GM10248 (cell line): ENCODE data around the gene HOXB13.

Source experiments
- CTCF ChIA-PET: fragments of 300-600 bp; sonication (Branson Sonifier 250); formaldehyde crosslinking; extraction: SDS; loops from one replicate; lab custom pipeline; 2021; ENCODE audit warnings: antibody characterized with exemption; lab: Yijun Ruan, JAX
- POLR2A ChIA-PET: fragments of 350-650 bp; sonication (Branson Sonifier 250); formaldehyde crosslinking; extraction: SDS; loops from one replicate; lab custom pipeline; 2020; ENCODE audit warnings: antibody characterized with exemption; lab: Yijun Ruan, JAX
- DNase-seq: peaks from one replicate; pipeline ENCODE4 v3.0.0; 2012; ENCODE audit errors: extremely low spot score
- TF ChIP-seq, protein P1 (sequence below): IDR thresholded peaks from 2 replicates; pipeline ENCODE4 v1.5.1; 2012; ENCODE audit warnings: mild to moderate bottlenecking, low read depth; ENCODE audit errors: extremely low read depth, missing control alignments, control extremely low read depth

The HOXB13 gene

DNA sequence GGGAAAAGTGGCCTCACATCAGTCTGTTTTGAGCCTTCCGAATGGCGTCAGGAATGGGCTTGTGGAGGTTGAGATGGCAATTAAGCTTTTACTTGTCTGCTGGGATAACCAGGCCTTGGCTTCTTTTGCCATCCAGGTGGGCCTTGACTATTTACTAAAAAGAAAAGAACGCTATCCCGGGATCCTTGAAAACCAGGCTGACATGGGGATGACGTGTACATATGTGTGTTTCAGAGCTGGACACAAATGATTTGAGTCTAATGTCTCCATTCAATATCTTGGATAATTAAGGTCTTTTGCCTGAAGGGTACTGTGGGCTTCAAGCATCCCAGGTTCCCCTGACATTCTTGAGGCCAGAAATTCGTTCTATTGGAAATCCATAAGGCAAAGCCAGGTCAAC, 32.6 kb upstream of the HOXB13 start:
- ChIA-PET CTCF (interaction anchor here (1.2 to 1.6 kb wide), 2 partner anchors 37 to 272 kb away, joined by 3 to 4 read pairs; no protein-coding TSS in a partner anchor), POLR2A (no interaction called here)
- TF ChIP-seq, protein P1, sequence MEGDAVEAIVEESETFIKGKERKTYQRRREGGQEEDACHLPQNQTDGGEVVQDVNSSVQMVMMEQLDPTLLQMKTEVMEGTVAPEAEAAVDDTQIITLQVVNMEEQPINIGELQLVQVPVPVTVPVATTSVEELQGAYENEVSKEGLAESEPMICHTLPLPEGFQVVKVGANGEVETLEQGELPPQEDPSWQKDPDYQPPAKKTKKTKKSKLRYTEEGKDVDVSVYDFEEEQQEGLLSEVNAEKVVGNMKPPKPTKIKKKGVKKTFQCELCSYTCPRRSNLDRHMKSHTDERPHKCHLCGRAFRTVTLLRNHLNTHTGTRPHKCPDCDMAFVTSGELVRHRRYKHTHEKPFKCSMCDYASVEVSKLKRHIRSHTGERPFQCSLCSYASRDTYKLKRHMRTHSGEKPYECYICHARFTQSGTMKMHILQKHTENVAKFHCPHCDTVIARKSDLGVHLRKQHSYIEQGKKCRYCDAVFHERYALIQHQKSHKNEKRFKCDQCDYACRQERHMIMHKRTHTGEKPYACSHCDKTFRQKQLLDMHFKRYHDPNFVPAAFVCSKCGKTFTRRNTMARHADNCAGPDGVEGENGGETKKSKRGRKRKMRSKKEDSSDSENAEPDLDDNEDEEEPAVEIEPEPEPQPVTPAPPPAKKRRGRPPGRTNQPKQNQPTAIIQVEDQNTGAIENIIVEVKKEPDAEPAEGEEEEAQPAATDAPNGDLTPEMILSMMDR = no peak
- DNase-seq = peak; percentile 4

DNA sequence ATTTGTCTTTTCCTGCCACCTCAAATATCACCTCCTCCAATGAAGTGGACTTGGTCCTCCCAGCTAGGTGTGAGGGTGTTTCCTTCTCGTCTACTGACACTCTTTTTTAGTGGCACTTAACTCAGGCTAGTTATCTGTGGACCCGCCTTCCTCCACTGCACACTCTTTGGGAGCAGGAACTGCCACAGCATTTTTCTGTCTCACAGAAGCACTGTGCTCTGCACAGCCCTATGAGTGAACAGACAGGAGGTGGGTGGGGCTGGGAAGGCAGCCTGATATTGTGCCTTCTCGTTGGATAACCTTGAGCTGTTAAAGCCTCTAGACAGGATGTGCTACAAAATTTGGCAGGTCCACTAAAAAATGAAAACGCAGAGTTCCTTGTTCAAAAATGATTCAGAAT, 31.9 kb upstream of the HOXB13 start:
- TF ChIP-seq, protein P1 = no peak
- POLR2A ChIA-PET = no interaction called here
- no peak for DNase-seq
- CTCF ChIA-PET = interaction anchor here (1.2 to 1.6 kb wide), 2 partner anchors 36 to 272 kb away, joined by 3 to 4 read pairs; no protein-coding TSS in a partner anchor

DNA sequence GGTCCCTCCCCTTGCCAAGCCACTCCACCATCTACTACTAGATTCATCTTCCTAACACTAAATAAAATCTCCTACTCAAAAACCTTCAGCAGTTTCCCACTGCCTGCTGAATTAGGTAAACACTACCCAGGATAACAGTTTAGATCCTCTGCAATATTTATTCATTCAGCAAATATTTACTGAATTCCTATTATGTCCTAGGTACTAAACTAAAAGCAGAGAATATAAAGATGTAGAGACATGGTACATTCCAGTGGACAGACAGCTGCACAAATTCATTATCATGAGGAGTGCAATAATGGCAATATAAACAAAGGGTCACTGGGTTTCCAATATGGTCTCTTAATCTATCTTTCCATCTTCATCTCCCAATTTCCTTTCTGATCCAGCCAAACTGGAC, 30.7 kb upstream of the HOXB13 start:
- TF ChIP-seq, protein P1 = no peak
- no peak for DNase-seq
- CTCF ChIA-PET = interaction anchor here (1.4 kb wide), 1 partner anchor 125 kb away, joined by 3 read pairs; no protein-coding TSS in a partner anchor
- POLR2A ChIA-PET = no interaction called here

DNA sequence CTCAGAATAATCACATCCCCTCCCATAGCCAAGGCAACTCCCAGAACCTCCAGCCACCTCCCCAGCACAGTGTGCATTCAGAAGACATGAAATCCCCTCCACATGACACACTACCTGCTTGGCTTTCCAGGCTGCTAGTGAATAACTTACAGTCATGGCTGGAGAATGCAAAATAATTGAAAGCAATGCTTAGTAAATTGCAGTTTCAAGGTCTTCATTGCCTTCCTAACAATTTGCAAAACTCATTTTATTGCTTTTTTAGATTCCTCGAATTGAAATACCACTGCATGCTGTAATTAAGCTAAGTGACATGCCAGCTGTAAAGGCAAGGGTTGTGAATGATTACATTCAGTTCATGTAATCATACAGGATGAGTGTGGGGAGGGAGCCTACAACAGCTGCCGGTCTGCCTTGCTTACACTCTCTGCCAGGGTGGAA, 29.0 kb upstream of the HOXB13 start:
- DNase-seq = no peak
- ChIA-PET POLR2A (no interaction called here), CTCF (interaction anchor here (0.9 to 1.4 kb wide), 4 partner anchors 25 to 127 kb away, joined by 3 to 4 read pairs (median 4); no protein-coding TSS in a partner anchor)
- TF ChIP-seq, protein P1 = no peak

DNA sequence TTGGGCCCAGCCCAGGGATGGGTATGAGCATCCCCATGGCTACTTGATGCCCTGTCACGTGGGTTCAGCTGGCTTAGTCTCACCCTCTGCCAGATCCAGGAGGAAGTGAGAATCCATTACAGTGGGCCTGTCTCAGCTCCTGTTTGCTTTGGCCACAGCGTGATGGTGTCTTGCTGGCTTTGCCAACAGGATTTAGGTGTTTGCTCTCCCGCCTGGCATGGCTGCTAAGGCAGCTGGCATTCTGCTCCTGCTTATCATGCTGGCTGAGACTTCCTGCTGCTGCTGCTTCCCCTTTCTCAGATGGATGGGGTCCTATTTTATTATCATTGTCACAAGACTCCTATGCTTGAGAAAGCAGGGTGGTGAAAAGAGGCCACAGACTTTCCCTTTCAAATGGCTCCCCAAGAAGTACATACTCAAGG, 28.3 kb upstream of the HOXB13 start:
- ChIA-PET CTCF (interaction anchor here (1.1 to 1.7 kb wide), 4 partner anchors 12 to 85 kb away, joined by 3 to 5 read pairs (median 4); no protein-coding TSS in a partner anchor), POLR2A (no interaction called here)
- TF ChIP-seq, protein P1 = no peak
- DNase-seq = no peak

DNA sequence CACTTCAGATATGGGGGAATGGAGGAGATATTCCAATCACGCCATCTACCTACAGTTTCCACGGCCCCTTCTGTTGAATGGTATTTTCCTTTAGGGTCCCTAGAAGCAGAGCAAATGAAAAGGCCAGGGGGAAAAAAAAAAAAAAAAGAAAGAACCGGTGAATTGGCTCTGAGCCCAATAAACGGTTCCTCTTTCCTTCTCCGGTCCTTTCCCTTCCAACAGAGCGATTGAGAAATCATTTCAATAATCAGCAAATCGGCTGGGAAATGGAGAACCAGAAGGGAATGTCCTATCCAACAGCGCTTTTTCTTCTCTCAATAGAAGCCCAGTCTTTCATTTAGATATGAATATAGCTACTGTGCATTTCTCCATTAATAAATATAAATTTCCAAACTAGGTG, 26.8 kb upstream of the HOXB13 start:
- ChIA-PET CTCF (interaction anchor here (1.3 to 1.7 kb wide), 5 partner anchors 10 to 84 kb away, joined by 3 to 5 read pairs (median 4); partner anchors contain the start of gene PRAC2), POLR2A (no interaction called here)
- no peak for DNase-seq
- TF ChIP-seq, protein P1 = no peak
